ENCODE results near the gene ATP8A1. TPM values are rescaled to one million over a fixed set of nuclear protein-coding genes. Genes with fewer than 3 reads are reported as not detected.

The ATP8A1 gene
- total and polyA plus RNA-seq, 10 donors, result 14.4 to 87.0 (median 42.1) TPM

GRCh38 chr4:42586775-42587174 lies 70.1 kb downstream of the ATP8A1 start:
- TF ChIP-seq CTCF (IDR thresholded peaks at IDR 0.05 in 8 of 11, conservative IDR thresholded peaks at IDR 0.05 in 3 of 11) (no peak), POLR2AphosphoS5 (IDR thresholded peaks at IDR 0.05) (no peak), POLR2A (IDR thresholded peaks at IDR 0.05) (no peak)
- DNase-seq, result no peak
- WGBS, 5 donors, result 85 to 94% (median 90%) methylated on average over 1 of the region's 1 CpG
- Histone ChIP-seq H3K36me3 (peaks cover 0 to 60% (median 7%) of the 10 kb centered on the region in 6 donors), H3K4me1 (no peaks in the 10 kb centered on the region), H3K27me3 (replicated peaks in 1 of 7) (no peaks in the 10 kb centered on the region), H3K27ac (no peak overlapping the region), H3K9me3 (no peaks in the 10 kb centered on the region), H3K4me3 (no peak overlapping the region)
- intact Hi-C loops (cut with DNase I; ENCODE audit: low total_unique reads), result no loop called here

- no peaks in the 10 kb centered on the region for H3K27me3 ChIP-seq (replicated peaks in 1 of 7)
- no peak for DNase-seq
- intact Hi-C loops (cut with DNase I; ENCODE audit: low total_unique reads), result no loop called here
- TF ChIP-seq CTCF (IDR thresholded peaks at IDR 0.05 in 8 of 11, conservative IDR thresholded peaks at IDR 0.05 in 3 of 11) (no peak), POLR2A (IDR thresholded peaks at IDR 0.05) (no peak), POLR2AphosphoS5 (IDR thresholded peaks at IDR 0.05) (no peak)
- no peaks in the 10 kb centered on the region for H3K4me1 ChIP-seq
- no peak overlapping the region for H3K4me3 ChIP-seq
- H3K27ac ChIP-seq, result no peak overlapping the region
- no peaks in the 10 kb centered on the region for H3K9me3 ChIP-seq
- H3K36me3 ChIP-seq, result peaks cover 0 to 74% (median 16%) of the 10 kb centered on the region in 6 donors
- 80 to 89% (median 84%) methylated on average over 3 of the region's 3 CpGs for WGBS, 5 donors
These were observed 77.0 kb downstream of the ATP8A1 start for GRCh38 chr4:42579903-42580302.

GRCh38 chr4:42578187-42578586 lies 78.7 kb downstream of the ATP8A1 start:
- intact Hi-C loops (cut with DNase I; ENCODE audit: low total_unique reads), result no loop called here
- no peak for TF ChIP-seq POLR2AphosphoS5 (IDR thresholded peaks at IDR 0.05)
- TF ChIP-seq CTCF (IDR thresholded peaks at IDR 0.05 in 8 of 11, conservative IDR thresholded peaks at IDR 0.05 in 3 of 11), result no peak
- no peak for TF ChIP-seq POLR2A (IDR thresholded peaks at IDR 0.05)
- 87 to 95% (median 92%) methylated on average over 3 of the region's 3 CpGs for WGBS, 5 donors
- H3K27ac ChIP-seq, result no peak overlapping the region
- no peaks in the 10 kb centered on the region for H3K4me1 ChIP-seq
- peaks cover 0 to 63% (median 14%) of the 10 kb centered on the region in 6 donors for H3K36me3 ChIP-seq
- no peak overlapping the region for H3K4me3 ChIP-seq
- DNase-seq, result no peak
- no peaks in the 10 kb centered on the region for H3K9me3 ChIP-seq
- H3K27me3 ChIP-seq (replicated peaks in 1 of 7), result no peaks in the 10 kb centered on the region

- Histone ChIP-seq H3K27me3 (replicated peaks in 1 of 7) (no peaks in the 10 kb centered on the region), H3K4me3 (no peak overlapping the region), H3K4me1 (no peaks in the 10 kb centered on the region), H3K9me3 (no peaks in the 10 kb centered on the region), H3K36me3 (peaks cover 0 to 32% (median 3%) of the 10 kb centered on the region in 6 donors), H3K27ac (no peak overlapping the region)
- DNase-seq, result no peak
- no peak for TF ChIP-seq POLR2A (IDR thresholded peaks at IDR 0.05)
- no peak for TF ChIP-seq POLR2AphosphoS5 (IDR thresholded peaks at IDR 0.05)
- no peak for TF ChIP-seq CTCF (IDR thresholded peaks at IDR 0.05 in 8 of 11, conservative IDR thresholded peaks at IDR 0.05 in 3 of 11)
- 87 to 93% (median 90%) methylated on average over 4 of the region's 4 CpGs for WGBS, 5 donors
- intact Hi-C loops (cut with DNase I; ENCODE audit: low total_unique reads), result no loop called here
These were observed 82.0 kb downstream of the ATP8A1 start for GRCh38 chr4:42574870-42575430.
